ENCODE data around the gene CBLIF. TPM values are rescaled to one million over a fixed set of nuclear protein-coding genes. Genes with fewer than 3 reads are reported as not detected.

CBLIF gene
- total RNA-seq, 1 experiment from 2014 or later = not detected

GRCh38 chr11:59779487-59779886 lies 65.8 kb downstream of the CBLIF start:
- Histone ChIP-seq H3K27me3 (replicated peaks; ENCODE audit: insufficient read depth, low read depth, low read length, poor library complexity) (no peaks in the 10 kb centered on the region), H3K36me3 (ENCODE audit: insufficient read depth, low read length, poor library complexity, severe bottlenecking) (no peaks in the 10 kb centered on the region), H3K4me1 (ENCODE audit: insufficient read depth, low read length, poor library complexity, severe bottlenecking) (no peaks in the 10 kb centered on the region), H3K4me3 (ENCODE audit: low read depth, low read length, poor library complexity, severe bottlenecking) (no peak overlapping the region), H3K9me3 (ENCODE audit: low read depth, low read length, poor library complexity, severe bottlenecking) (no peaks in the 10 kb centered on the region), H3K27ac (ENCODE audit: low read depth, low read length, poor library complexity, severe bottlenecking) (no peak overlapping the region)
- no TSS peak for BruUV-seq (replicated peaks)
- ChIA-PET POLR2A (ENCODE audit: low non-redundant PET) (no interaction called here), CTCF (no interaction called here)
- TF ChIP-seq CTCF (conservative IDR thresholded peaks at IDR 0.05; ENCODE audit: low read depth, low read length) = no peak
- no peak for TF ChIP-seq EZH2 (IDR thresholded peaks at IDR 0.05; ENCODE audit: borderline replicate concordance, low read depth, low read length, poor library complexity, severe bottlenecking)
- no peak for DNase-seq (ENCODE audit: low spot score)
- intact Hi-C loops (cut with micrococcal nuclease; ENCODE audit: unreplicated experiment) = no loop called here

Other genes starting within 250 kb of the CBLIF start
- gene OSBP, start 229.7 kb downstream of the CBLIF start, total RNA-seq (2021) = 40.7 and 43.2 TPM in 2 replicates
- gene PATL1, start 176.5 kb downstream of the CBLIF start, total RNA-seq (2021) = 65.2 and 78.9 TPM in 2 replicates
- gene OR10V1, start 131.7 kb downstream of the CBLIF start, total RNA-seq (2021) = not detected in 2 replicates
- gene STX3, start 90.1 kb downstream of the CBLIF start, total RNA-seq (2021) = 10.1 and 16.0 TPM in 2 replicates
- gene MRPL16, start 34.7 kb downstream of the CBLIF start, total RNA-seq (2021) = 53.4 and 57.5 TPM in 2 replicates
- gene TCN1, start 21.0 kb upstream of the CBLIF start, total RNA-seq (2021) = not detected in 2 replicates
- not detected in 2 replicates for gene OOSP3, start 33.3 kb upstream of the CBLIF start, total RNA-seq (2021)
- gene OOSP1, start 92.9 kb upstream of the CBLIF start, total RNA-seq (2021) = not detected in 2 replicates
- gene OOSP4A, start 118.5 kb upstream of the CBLIF start, total RNA-seq (2021) = not detected in 2 replicates
- not detected in 2 replicates for gene OOSP4B, start 171.7 kb upstream of the CBLIF start, total RNA-seq (2021)
- gene OOSP2, start 194.9 kb upstream of the CBLIF start, total RNA-seq (2021) = not detected in 2 replicates
- gene MS4A3, start 211.2 kb upstream of the CBLIF start, total RNA-seq (2021) = not detected in 2 replicates
- not detected in 2 replicates for gene MS4A2, start 243.2 kb upstream of the CBLIF start, total RNA-seq (2021)

Data from A673 (cell line).